ENCODE data around the gene MTAP.

GRCh38 chr9:21766096-21766495 lies 36.3 kb upstream of the MTAP start:
- TF ChIP-seq POLR2AphosphoS5 (IDR thresholded peaks at IDR 0.05) (no peak), POLR2A (IDR thresholded peaks at IDR 0.05) (no peak)
- TF ChIP-seq, protein P1, sequence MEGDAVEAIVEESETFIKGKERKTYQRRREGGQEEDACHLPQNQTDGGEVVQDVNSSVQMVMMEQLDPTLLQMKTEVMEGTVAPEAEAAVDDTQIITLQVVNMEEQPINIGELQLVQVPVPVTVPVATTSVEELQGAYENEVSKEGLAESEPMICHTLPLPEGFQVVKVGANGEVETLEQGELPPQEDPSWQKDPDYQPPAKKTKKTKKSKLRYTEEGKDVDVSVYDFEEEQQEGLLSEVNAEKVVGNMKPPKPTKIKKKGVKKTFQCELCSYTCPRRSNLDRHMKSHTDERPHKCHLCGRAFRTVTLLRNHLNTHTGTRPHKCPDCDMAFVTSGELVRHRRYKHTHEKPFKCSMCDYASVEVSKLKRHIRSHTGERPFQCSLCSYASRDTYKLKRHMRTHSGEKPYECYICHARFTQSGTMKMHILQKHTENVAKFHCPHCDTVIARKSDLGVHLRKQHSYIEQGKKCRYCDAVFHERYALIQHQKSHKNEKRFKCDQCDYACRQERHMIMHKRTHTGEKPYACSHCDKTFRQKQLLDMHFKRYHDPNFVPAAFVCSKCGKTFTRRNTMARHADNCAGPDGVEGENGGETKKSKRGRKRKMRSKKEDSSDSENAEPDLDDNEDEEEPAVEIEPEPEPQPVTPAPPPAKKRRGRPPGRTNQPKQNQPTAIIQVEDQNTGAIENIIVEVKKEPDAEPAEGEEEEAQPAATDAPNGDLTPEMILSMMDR (IDR thresholded peaks at IDR 0.05) = no peak

Measured in stomach (tissue), 4 donors.